ENCODE results near the gene FBLN1.

DNA sequence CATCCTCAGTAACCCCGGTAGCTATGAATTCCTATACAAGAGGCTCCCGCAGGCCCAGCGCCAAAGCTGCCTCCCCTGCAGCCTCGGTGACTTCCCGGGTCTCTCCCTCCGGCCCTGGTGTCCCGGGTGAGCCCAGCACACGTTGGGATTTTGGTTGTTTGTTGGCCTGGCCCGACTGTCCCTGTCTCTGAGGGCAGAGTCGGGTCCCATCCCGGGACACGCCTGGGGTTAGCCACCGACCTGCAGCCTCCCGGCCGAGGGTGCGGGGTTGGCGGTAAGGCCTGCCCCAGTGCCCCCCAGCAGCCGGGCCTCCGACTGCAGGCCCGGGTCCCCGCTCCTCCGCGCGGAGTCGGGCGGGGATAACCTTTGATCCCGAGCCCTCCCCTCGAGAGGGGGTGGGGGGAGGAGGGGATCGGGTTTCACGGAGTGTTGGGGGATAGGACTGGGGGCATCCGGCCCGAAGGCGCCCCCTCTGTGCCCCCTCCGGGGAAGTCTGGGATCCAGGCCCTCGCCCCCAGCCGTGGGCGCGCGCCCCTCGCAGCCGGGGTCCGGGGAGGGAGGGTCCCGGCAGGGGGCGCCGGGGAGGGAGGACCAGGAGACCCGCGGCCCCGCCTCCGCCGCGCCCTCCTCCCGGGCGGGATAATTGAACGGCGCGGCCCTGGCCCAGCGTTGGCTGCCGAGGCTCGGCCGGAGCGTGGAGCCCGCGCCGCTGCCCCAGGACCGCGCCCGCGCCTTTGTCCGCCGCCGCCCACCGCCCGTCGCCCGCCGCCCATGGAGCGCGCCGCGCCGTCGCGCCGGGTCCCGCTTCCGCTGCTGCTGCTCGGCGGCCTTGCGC is at the start of gene FBLN1:
- TF ChIP-seq POLR2A (IDR thresholded peaks at IDR 0.05; ENCODE audit: low read length) (no peak), GATA1 (IDR thresholded peaks at IDR 0.05; ENCODE audit: low read depth, low read length) (no peak)
